HG02885 (cell line): ENCODE data around the gene SLC25A45.
"Not testable (repeated sequence)": the region's sequence is repeated elsewhere in the genome, so short reads cannot be mapped to it uniquely, and the experiment has no call there.

Experiments used
- ATAC-seq: cut with Tn5 transposase; IDR thresholded peaks from one replicate; pipeline ENCODE4 v1.9.1; 2021; ENCODE audit warnings: mild to moderate bottlenecking; ENCODE audit not compliant: unreplicated experiment, poor library complexity

Gene SLC25A45

GRCh38 chr11:65421794-65422632 lies 39.6 kb upstream of the SLC25A45 start:
- peak; percentile 36 for ATAC-seq

GRCh38 chr11:65420979-65421793 lies 38.7 kb upstream of the SLC25A45 start:
- ATAC-seq: no peak

GRCh38 chr11:65420506-65420905 lies 38.1 kb upstream of the SLC25A45 start:
- ATAC-seq: no peak

- ATAC-seq: no peak
Measured at GRCh38 chr11:65419772-65420481, 37.5 kb upstream of the SLC25A45 start.

GRCh38 chr11:65419460-65419771 lies 37.0 kb upstream of the SLC25A45 start:
- ATAC-seq: no peak

- peak; percentile 45 for ATAC-seq
Measured at GRCh38 chr11:65418681-65419459, 36.4 kb upstream of the SLC25A45 start.

- ATAC-seq: no peak
Measured at GRCh38 chr11:65418431-65418680, 35.9 kb upstream of the SLC25A45 start.

- ATAC-seq: no peak
Measured at GRCh38 chr11:65417702-65418430, 35.4 kb upstream of the SLC25A45 start.

- no peak for ATAC-seq
Measured at GRCh38 chr11:65416841-65417701, 34.6 kb upstream of the SLC25A45 start.

GRCh38 chr11:65416341-65416824 lies 33.9 kb upstream of the SLC25A45 start:
- peak; percentile 38 for ATAC-seq

GRCh38 chr11:65415499-65416340 lies 33.3 kb upstream of the SLC25A45 start:
- ATAC-seq: no peak

- ATAC-seq: no peak
Measured at GRCh38 chr11:65414776-65415498, 32.5 kb upstream of the SLC25A45 start.

GRCh38 chr11:65413077-65413664 lies 30.7 kb upstream of the SLC25A45 start:
- ATAC-seq: not testable (repeated sequence)

GRCh38 chr11:65412271-65413076 lies 30.0 kb upstream of the SLC25A45 start:
- ATAC-seq: no peak

GRCh38 chr11:65411681-65412070 lies 29.2 kb upstream of the SLC25A45 start:
- no peak for ATAC-seq
